Stomach (tissue), 4 donors: ENCODE results near the gene SVOPL.

ENCODE experiments used
- POLR2A ChIP-seq, 4 donors: fragments of 450-650 bp; IDR thresholded peaks; one replicate each; pipeline ENCODE4 v1.6.1; 2016; ENCODE audit warnings: antibody characterized with exemption in 4 of 4, control low read depth in 2 of 4, mild to moderate bottlenecking in 1 of 4, moderate library complexity in 1 of 4
- POLR2AphosphoS5 ChIP-seq, 3 donors: sonication (generic); formaldehyde crosslinking; IDR thresholded peaks; one replicate each; pipeline ENCODE4 v1.6.1; 2016; ENCODE audit warnings: antibody characterized with exemption in 3 of 3
- TF ChIP-seq, protein P1 (sequence below), 7 experiments: fragments of 450-650 bp in 4 of 7; fragments of 200-600 bp in 3 of 7; sonication (generic) in 3 of 7; IDR thresholded peaks; one replicate each; pipeline ENCODE4 v1.5.1; 2016 to 2019; ENCODE audit warnings: antibody characterized with exemption in 7 of 7, control low read depth in 2 of 7, mild to moderate bottlenecking in 1 of 7

DNA sequence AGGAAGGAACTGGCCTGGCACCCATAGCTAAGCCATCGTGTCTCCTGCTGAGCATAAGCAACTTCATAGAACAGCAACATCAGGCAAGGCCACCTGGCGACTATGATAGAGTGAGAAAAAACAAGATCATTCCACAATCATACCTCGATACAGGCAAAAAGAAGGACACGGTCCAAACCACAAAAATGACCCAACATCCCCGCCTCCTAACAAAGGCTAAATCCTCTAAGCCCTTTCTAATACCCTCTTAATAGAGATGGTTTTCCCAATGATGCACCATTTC is 40.2 kb upstream of the SVOPL start:
- TF ChIP-seq, protein P1, sequence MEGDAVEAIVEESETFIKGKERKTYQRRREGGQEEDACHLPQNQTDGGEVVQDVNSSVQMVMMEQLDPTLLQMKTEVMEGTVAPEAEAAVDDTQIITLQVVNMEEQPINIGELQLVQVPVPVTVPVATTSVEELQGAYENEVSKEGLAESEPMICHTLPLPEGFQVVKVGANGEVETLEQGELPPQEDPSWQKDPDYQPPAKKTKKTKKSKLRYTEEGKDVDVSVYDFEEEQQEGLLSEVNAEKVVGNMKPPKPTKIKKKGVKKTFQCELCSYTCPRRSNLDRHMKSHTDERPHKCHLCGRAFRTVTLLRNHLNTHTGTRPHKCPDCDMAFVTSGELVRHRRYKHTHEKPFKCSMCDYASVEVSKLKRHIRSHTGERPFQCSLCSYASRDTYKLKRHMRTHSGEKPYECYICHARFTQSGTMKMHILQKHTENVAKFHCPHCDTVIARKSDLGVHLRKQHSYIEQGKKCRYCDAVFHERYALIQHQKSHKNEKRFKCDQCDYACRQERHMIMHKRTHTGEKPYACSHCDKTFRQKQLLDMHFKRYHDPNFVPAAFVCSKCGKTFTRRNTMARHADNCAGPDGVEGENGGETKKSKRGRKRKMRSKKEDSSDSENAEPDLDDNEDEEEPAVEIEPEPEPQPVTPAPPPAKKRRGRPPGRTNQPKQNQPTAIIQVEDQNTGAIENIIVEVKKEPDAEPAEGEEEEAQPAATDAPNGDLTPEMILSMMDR (IDR thresholded peaks at IDR 0.05): no peak
- TF ChIP-seq POLR2A (IDR thresholded peaks at IDR 0.05) (no peak), POLR2AphosphoS5 (IDR thresholded peaks at IDR 0.05) (no peak)
